K562 (cell line): Measurements from ENCODE around the gene TRMT10B. TPM values are rescaled to one million over a fixed set of nuclear protein-coding genes. Genes with fewer than 3 reads are reported as not detected.

Experiments used
- ATAC-seq: fragments of 200-7000 bp; cut with Tn5 transposase; 3 replicates; pipeline ENCODE4 v1.9.1; 2020; ENCODE audit warnings: moderate library complexity
- BruUV-seq: library from RNA; stranded (reverse); fragments of 400-500 nt; replicated peaks from 2 replicates; lab custom pipeline; 2021; lab: Mats Ljungman, UMichigan
- CTCF ChIA-PET: fragments of 300-600 bp; formaldehyde crosslinking; extraction: SDS; loops from one replicate; lab custom pipeline; 2021; ENCODE audit warnings: low intra/inter-chr PET ratio; lab: Yijun Ruan, JAX
- POLR2A ChIA-PET: fragments of 300-600, 350-650 bp; sonication (Branson Sonifier 250); formaldehyde crosslinking; extraction: SDS; loops from one replicate; lab custom pipeline; 2021; ENCODE audit warnings: antibody characterized with exemption, inconsistent platforms; lab: Yijun Ruan, JAX
- DNase-seq, 4 experiments: peaks; one replicate each; pipeline versions ENCODE4 v3.0.0 to v3.0.0-alpha.2; 2011 to 2018; ENCODE audit warnings: low spot score in 3 of 4, mixed read lengths in 3 of 4; ENCODE audit errors: extremely low read depth in 1 of 4
- FAIRE-seq: peaks from 2 replicates; lab custom pipeline; 2011; peaks lifted over from hg19 to GRCh38; lab: Jason Lieb, UNC
- H2AFZ ChIP-seq: 2 replicates; pipeline ENCODE4 v1.6.0; 2011; ENCODE audit warnings: low read depth, low read length, control low read depth, inconsistent platforms
- H3K27ac ChIP-seq: fragments of 200-600 bp; 3 replicates; pipeline ENCODE4 v1.8.0; 2011; ENCODE audit warnings: low read depth, mild to moderate bottlenecking, control low read depth, inconsistent platforms, low read length, moderate library complexity, mixed read lengths; ENCODE audit errors: extremely low read depth
- H3K27me3 ChIP-seq, 2 experiments: fragments of 300-600 bp in 1 of 2; 2 replicates in 1 of 2; 3 replicates in 1 of 2; pipeline versions ENCODE4 v1.6.0 to v1.8.0; 2011; ENCODE audit warnings: inconsistent platforms in 2 of 2, low read length in 2 of 2, mild to moderate bottlenecking in 1 of 2, mixed read lengths in 1 of 2, moderate library complexity in 1 of 2; ENCODE audit not compliant: control insufficient read depth in 2 of 2, insufficient read depth in 2 of 2
- H3K36me3 ChIP-seq: fragments of 300-600 bp; 3 replicates; pipeline ENCODE4 v1.8.0; 2011; ENCODE audit warnings: mild to moderate bottlenecking, low read length, inconsistent platforms; ENCODE audit not compliant: control insufficient read depth, insufficient read depth
- H3K4me1 ChIP-seq, 2 experiments: fragments of 200-600 bp in 1 of 2; replicated peaks in 1 of 2; 2 replicates in 1 of 2; 3 replicates in 1 of 2; pipeline versions ENCODE4 v1.5.1 to v1.8.0; 2011; ENCODE audit warnings: inconsistent platforms in 2 of 2, low read length in 2 of 2, mild to moderate bottlenecking in 1 of 2, mixed read lengths in 1 of 2, moderate library complexity in 1 of 2; ENCODE audit not compliant: control insufficient read depth in 2 of 2, insufficient read depth in 2 of 2
- H3K4me2 ChIP-seq: 2 replicates; pipeline ENCODE4 v1.6.1; 2011; ENCODE audit warnings: low read length, control low read depth, inconsistent platforms, mixed read lengths; ENCODE audit not compliant: insufficient read depth
- H3K4me3 ChIP-seq: fragments of 200-600 bp; sonication (generic), shearing (Covaris generic); 2 replicates; pipeline ENCODE4 v1.5.1; 2016; ENCODE audit warnings: control low read depth, inconsistent platforms
- H3K79me2 ChIP-seq: fragments of 200-600 bp; 3 replicates; pipeline ENCODE4 v1.8.0; 2011; ENCODE audit warnings: low read length, inconsistent platforms; ENCODE audit not compliant: control insufficient read depth, insufficient read depth
- H3K9ac ChIP-seq, 2 experiments: 2 replicates each; pipeline versions ENCODE4 v1.6.0 to v1.6.1; 2011; ENCODE audit warnings: low read depth in 2 of 2, low read length in 2 of 2, control low read depth in 1 of 2, inconsistent platforms in 1 of 2, mild to moderate bottlenecking in 1 of 2, mixed read lengths in 1 of 2; ENCODE audit not compliant: insufficient read depth in 1 of 2
- H3K9me1 ChIP-seq: one replicate; pipeline ENCODE4 v1.6.0; 2011; ENCODE audit warnings: inconsistent platforms, mild to moderate bottlenecking, low read length, moderate library complexity; ENCODE audit not compliant: control insufficient read depth, insufficient read depth
- H3K9me3 ChIP-seq: replicated peaks from 2 replicates; pipeline ENCODE4 v1.5.1; 2011; ENCODE audit warnings: low read depth, low read length, inconsistent platforms; ENCODE audit not compliant: control insufficient read depth, insufficient read depth
- H4K20me1 ChIP-seq: replicated peaks from 2 replicates; pipeline ENCODE4 v1.6.1; 2011; ENCODE audit warnings: low read length, inconsistent platforms, mixed read lengths; ENCODE audit not compliant: control insufficient read depth, insufficient read depth
- CSDE1 ChIP-seq, 2 experiments: fragments of 450-650 bp; IDR thresholded peaks; 2 replicates each; pipeline ENCODE4 v1.6.1; 2016; ENCODE audit warnings: mild to moderate bottlenecking in 1 of 2
- E2F3 ChIP-seq: fragments of 250-450 bp; sonication (Bioruptor Pico); IDR thresholded peaks from 2 replicates; pipeline ENCODE4 v1.4.0; 2020; ENCODE audit warnings: mild to moderate bottlenecking
- HDAC1 ChIP-seq, 2 experiments: fragments of 450-650 bp; IDR thresholded peaks; 2 replicates each; pipeline ENCODE4 v1.6.1; 2016 to 2017; ENCODE audit warnings: inconsistent platforms in 1 of 2, mild to moderate bottlenecking in 1 of 2, moderate library complexity in 1 of 2
- HNRNPL ChIP-seq: fragments of 200-400 bp; formaldehyde crosslinking; IDR thresholded peaks from 2 replicates; pipeline ENCODE4 v1.6.1; 2017; ENCODE audit warnings: low read depth, mild to moderate bottlenecking, low read length
- ID3 ChIP-seq, 2 experiments: fragments of 250-450 bp in 1 of 2; fragments of 450-650 bp in 1 of 2; sonication (Bioruptor Pico) in 1 of 2; IDR thresholded peaks; 2 replicates each; pipeline versions ENCODE4 v1.6.1 to v1.8.0; 2016 to 2021; ENCODE audit warnings: mild to moderate bottlenecking in 2 of 2, moderate library complexity in 2 of 2, missing compliant biosample characterization in 1 of 2, missing genetic modification characterization in 1 of 2
- JUNB ChIP-seq: fragments of 450-650 bp; formaldehyde crosslinking; conservative IDR thresholded peaks from 2 replicates; pipeline ENCODE4 v1.4.0; 2020; ENCODE audit warnings: mild to moderate bottlenecking
- KLF6 ChIP-seq: fragments of 250-450 bp; sonication (Bioruptor Pico); IDR thresholded peaks from 2 replicates; pipeline ENCODE4 v1.4.0; 2020; ENCODE audit warnings: mild to moderate bottlenecking, moderate library complexity, borderline replicate concordance
- NR2C1 ChIP-seq, 2 experiments: fragments of 450-650 bp; IDR thresholded peaks; 2 replicates each; pipeline ENCODE4 v1.6.1; 2017; ENCODE audit warnings: mild to moderate bottlenecking in 2 of 2, antibody characterized with exemption in 1 of 2, inconsistent platforms in 1 of 2, missing compliant biosample characterization in 1 of 2, missing genetic modification characterization in 1 of 2
- PTRF ChIP-seq: fragments of 450-650 bp; IDR thresholded peaks from 2 replicates; pipeline ENCODE4 v1.6.1; 2016; ENCODE audit warnings: mild to moderate bottlenecking, missing genetic modification characterization, missing compliant biosample characterization
- RBM15 ChIP-seq: fragments of 200-400 bp; formaldehyde crosslinking; IDR thresholded peaks from 2 replicates; pipeline ENCODE4 v1.6.1; 2018; ENCODE audit warnings: mild to moderate bottlenecking, low read length, moderate library complexity; ENCODE audit not compliant: insufficient read depth
- RBM17 ChIP-seq: fragments of 200-400 bp; formaldehyde crosslinking; IDR thresholded peaks from 2 replicates; pipeline ENCODE4 v1.6.1; 2017; ENCODE audit warnings: low read depth, mild to moderate bottlenecking, low read length, borderline replicate concordance
- SIX5 ChIP-seq, 2 experiments: IDR thresholded peaks; 2 replicates each; pipeline ENCODE4 v1.6.1; 2011; ENCODE audit warnings: low read length in 2 of 2, borderline replicate concordance in 1 of 2, low read depth in 1 of 2, mild to moderate bottlenecking in 1 of 2, moderate library complexity in 1 of 2; ENCODE audit not compliant: insufficient read depth in 1 of 2
- TARDBP ChIP-seq: fragments of 450-650 bp; IDR thresholded peaks from 2 replicates; pipeline ENCODE4 v1.6.1; 2016
- YBX1 ChIP-seq: fragments of 450-650 bp; IDR thresholded peaks from 2 replicates; pipeline ENCODE4 v1.7.1; 2016; ENCODE audit warnings: mild to moderate bottlenecking
- ZBTB8A ChIP-seq: fragments of 450-650 bp; IDR thresholded peaks from 2 replicates; pipeline ENCODE4 v1.6.1; 2018; ENCODE audit warnings: mild to moderate bottlenecking, moderate library complexity; ENCODE audit not compliant: partially characterized antibody
- ZNF175 ChIP-seq: fragments of 200-800 bp; sonication (Bioruptor generic); IDR thresholded peaks from 2 replicates; pipeline ENCODE4 v1.6.1; 2016; ENCODE audit warnings: low read depth, mild to moderate bottlenecking, missing genetic modification characterization, missing compliant biosample characterization
- ZNF785 ChIP-seq: fragments of 250-450 bp; sonication (Bioruptor Pico); IDR thresholded peaks from 2 replicates; pipeline ENCODE4 v1.4.0; 2020; ENCODE audit warnings: mild to moderate bottlenecking
- WGBS: fragments of 100-300 bp; shearing (Covaris generic); methylation state at CpG from one replicate; pipeline ENCODE4 v1.1.6; 2016; ENCODE audit warnings: low coverage, mixed read lengths; ENCODE audit not compliant: insufficient coverage; ENCODE audit errors: missing lambda C conversion rate; 5-methylcytosine and 5-hydroxymethylcytosine counted together
- in situ Hi-C: fragments of 300-500 bp; cut with MboI; formaldehyde crosslinking; loops from 4 replicates; pipeline ENCODE4 v1.15.0; 2018; ENCODE audit warnings: inconsistent platforms, mixed read lengths
- intact Hi-C: fragments of 100-400 bp; cut with micrococcal nuclease; formaldehyde crosslinking; loops from 2 replicates; pipeline ENCODE4 v1.14.2; 2022
- polyA plus RNA-seq, 8 experiments: library from polyadenylated mRNA; depleted of rRNA in 4 of 8; stranded (reverse) in 5 of 8; unstranded in 3 of 8; fragments of >200 nt; fragmentation: Nextera tagmentation in 2 of 8; fragmentation: Illumina TruSeq in 1 of 8; extraction: Ambion mirVana in 2 of 8; extraction: Trizol in 1 of 8; gene quantifications; 2 replicates each; pipeline versions ENCODE4 v1.2.1 to v1.2.3, GENCODE V29; 2011 to 2014; ENCODE audit warnings: inconsistent platforms in 1 of 8, missing spikeins in 1 of 8
- total RNA-seq, 7 experiments: library from RNA; depleted of rRNA in 6 of 7; stranded (reverse); fragments of >200 nt in 6 of 7; fragmentation: Illumina TruSeq in 2 of 7; extraction: Trizol in 2 of 7; gene quantifications; 2 replicates each; pipeline versions ENCODE4 v1.2.1 to v1.2.3, GENCODE V29; 2011 to 2021; ENCODE audit warnings: low replicate concordance in 1 of 7
- TF ChIP-seq, protein P1 (sequence below): sonication (generic); formaldehyde crosslinking; IDR thresholded peaks from 2 replicates; pipeline ENCODE4 v1.8.0; 2022; ENCODE audit warnings: mild to moderate bottlenecking, missing genetic modification reagents, borderline replicate concordance

TRMT10B gene
- total and polyA plus RNA-seq, 9 of the 15 experiments (the other 6 are each of a cell fraction or from before 2014, with no cell fraction given) = 2.9 to 13.4 (median 7.0) TPM

GRCh38 chr9:37746448-37747270 is 6.9 kb upstream of the TRMT10B start:
- Histone ChIP-seq H3K9me3 (no peaks in the 10 kb centered on the region), H3K27ac (no peak overlapping the region), H3K27me3 (peaks cover 0 to 17% of the 10 kb centered on the region in 2 experiments; a peak in 3 of 5 replicates), H3K4me3 (no peak overlapping the region), H3K36me3 (no peaks in the 10 kb centered on the region), H3K9me1 (no peaks in the 10 kb centered on the region), H3K4me1 (peaks cover 11 to 17% of the 10 kb centered on the region in 2 experiments; a peak in 4 of 5 replicates), H3K79me2 (no peaks in the 10 kb centered on the region), H3K4me2 (no peak overlapping the region), H4K20me1 (no peaks in the 10 kb centered on the region), H3K9ac (peak overlapping the region in 1 of 2 experiments; percentile 18; a peak in 1 of 4 replicates), H2AFZ (peak overlapping the region; percentile 19; the same call in 1 of the 2 replicates)
- ATAC-seq = no peak; the same call in 2 of the 3 replicates
- no TSS peak for BruUV-seq
- in situ Hi-C loops = loop anchor here (25.0 kb wide), 1 partner anchor 616 kb away; no protein-coding TSS in a partner anchor
- FAIRE-seq = no peak
- no peak for DNase-seq
- ChIA-PET CTCF (interaction anchor here (1.0 to 1.4 kb wide), 4 partner anchors 157 to 517 kb away, joined by 3 to 4 read pairs (median 4); partner anchors contain the start of gene SLC25A51), POLR2A (no interaction called here)
- intact Hi-C loops = loop anchor here (1.0 to 10.0 kb wide), 7 partner anchors 38 to 617 kb away; partner anchors contain the start of genes SHB, SLC25A51 and TOMM5
- WGBS = 52% methylated on average over 24 of the region's 24 CpGs
- TF ChIP-seq TARDBP (no peak), HNRNPL (no peak), PTRF (tag) (no peak), NR2C1 (IDR thresholded peaks at IDR 0.05) (peak; percentile 25; the same call in 1 of the 2 replicates), NR2C1 (tag; IDR thresholded peaks at IDR 0.05) (no peak), YBX1 (no peak), ZNF785 (CRISPR knock-in tag) (no peak), RBM17 (no peak), JUNB (CRISPR knock-in tag) (no peak), ID3 (CRISPR knock-in tag; IDR thresholded peaks at IDR 0.05) (no peak), ID3 (tag; IDR thresholded peaks at IDR 0.05) (no peak), HDAC1 (IDR thresholded peaks at IDR 0.05) (0 out of 4 replicates have a peak, but pooled peaks of 1 of the 2 experiments have one; percentile 25), ZNF175 (CRISPR knock-in tag) (no peak), RBM15 (no peak), KLF6 (CRISPR knock-in tag) (no peak), SIX5 (IDR thresholded peaks at IDR 0.05; ENCODE audit: borderline replicate concordance in 1 of 2, insufficient read depth in 1 of 2, low read depth in 1 of 2, low read length in 2 of 2) (no peak), E2F3 (CRISPR knock-in tag) (no peak), CSDE1 (IDR thresholded peaks at IDR 0.05) (no peak), ZBTB8A (no peak)
- TF ChIP-seq, protein P1, sequence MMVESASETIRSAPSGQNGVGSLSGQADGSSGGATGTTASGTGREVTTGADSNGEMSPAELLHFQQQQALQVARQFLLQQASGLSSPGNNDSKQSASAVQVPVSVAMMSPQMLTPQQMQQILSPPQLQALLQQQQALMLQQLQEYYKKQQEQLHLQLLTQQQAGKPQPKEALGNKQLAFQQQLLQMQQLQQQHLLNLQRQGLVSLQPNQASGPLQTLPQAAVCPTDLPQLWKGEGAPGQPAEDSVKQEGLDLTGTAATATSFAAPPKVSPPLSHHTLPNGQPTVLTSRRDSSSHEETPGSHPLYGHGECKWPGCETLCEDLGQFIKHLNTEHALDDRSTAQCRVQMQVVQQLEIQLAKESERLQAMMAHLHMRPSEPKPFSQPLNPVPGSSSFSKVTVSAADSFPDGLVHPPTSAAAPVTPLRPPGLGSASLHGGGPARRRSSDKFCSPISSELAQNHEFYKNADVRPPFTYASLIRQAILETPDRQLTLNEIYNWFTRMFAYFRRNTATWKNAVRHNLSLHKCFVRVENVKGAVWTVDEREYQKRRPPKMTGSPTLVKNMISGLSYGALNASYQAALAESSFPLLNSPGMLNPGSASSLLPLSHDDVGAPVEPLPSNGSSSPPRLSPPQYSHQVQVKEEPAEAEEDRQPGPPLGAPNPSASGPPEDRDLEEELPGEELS (CRISPR knock-in tag) = no peak
